ENCODE data around the gene MOCS3. TPM values are rescaled to one million over a fixed set of nuclear protein-coding genes. Genes with fewer than 3 reads are reported as not detected.

Gene MOCS3
- total RNA-seq, 1 experiment from 2014 or later, result 6.4 TPM

DNA sequence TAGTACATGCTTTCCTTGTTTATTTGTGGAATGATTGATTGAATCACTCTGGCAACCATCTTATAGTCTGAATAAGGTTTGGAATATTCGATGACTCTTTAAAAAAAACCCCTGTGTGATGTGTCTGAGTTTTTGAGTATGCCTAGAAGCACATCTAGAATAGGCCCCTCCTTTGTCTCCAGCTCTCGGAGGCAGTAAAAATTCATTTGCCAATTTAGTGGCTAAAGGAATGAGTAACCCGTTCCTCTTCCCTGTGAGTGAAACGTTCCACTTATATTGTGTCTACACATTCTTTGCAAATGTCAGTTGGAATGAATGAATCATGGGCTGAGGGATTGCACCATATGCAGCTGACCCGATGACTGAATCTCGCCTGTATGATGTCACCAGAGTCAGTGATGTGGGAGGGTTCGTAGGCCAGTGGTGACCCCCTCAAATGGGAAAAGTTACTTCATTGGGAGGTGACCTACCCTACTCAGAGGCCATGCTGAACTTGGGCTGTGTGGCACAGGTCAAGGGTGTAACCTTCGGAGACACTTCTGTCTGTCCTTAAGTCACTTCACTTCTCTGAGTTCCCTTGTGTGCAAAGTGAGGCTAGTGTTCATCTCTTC lies 21.6 kb downstream of the MOCS3 start (continued):
- TF ChIP-seq EZH2 (IDR thresholded peaks at IDR 0.05), result no peak

DNA sequence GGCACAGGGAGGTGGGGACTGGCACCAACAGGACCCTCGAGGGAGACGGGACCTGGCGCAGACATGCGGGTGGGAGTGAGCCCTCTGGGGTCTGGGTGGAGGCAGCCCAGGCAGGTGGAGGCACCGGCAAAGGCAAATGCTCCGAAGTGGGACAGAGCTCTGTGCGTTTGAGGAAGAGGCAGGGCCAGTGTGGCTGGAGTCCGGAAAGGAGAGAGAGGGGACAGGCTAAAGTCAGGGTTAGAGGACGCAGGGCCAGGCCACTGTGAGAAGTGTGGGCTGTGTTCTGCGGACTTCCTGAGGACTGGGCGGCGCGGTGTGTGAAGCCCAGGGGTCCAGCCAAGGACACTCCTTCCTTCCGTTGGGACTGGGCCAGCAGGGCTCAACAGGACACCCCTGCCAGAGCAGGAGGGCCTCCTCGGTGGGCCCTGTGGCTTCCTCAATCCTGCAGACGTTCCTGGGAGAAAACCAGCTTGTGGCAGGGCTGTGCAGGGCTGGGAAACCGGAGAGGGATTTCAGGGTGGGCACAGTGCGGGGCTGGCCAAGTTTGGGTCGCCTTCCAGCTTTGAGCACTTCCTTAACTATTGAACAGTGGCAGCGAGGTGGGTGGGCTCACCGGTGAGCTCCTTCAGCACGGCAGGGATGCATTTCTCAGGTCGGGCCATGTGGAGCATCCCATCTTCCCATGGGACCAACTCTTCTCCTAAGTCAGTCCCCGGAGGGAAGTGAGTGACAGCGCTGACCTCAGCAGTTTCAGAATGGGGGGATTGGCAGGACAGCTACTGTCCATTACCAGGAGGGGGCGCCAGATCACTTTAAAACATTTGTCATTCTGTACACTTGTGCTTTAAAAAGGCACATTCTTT lies 22.5 kb downstream of the MOCS3 start:
- ChIA-PET RAD21 (ENCODE audit: low non-redundant PET in 1 of 2, low total read pairs in 2 of 2, uncharacterized antibody in 2 of 2, unreplicated experiment in 2 of 2) (no interaction called here), CTCF (interaction anchor here (0.7 to 3.7 kb wide), 17 partner anchors 9 to 643 kb away, joined by 4 to 38 read pairs (median 5); partner anchors contain the start of genes ADNP, BCAS4, DPM1 and MOCS3), POLR2A (no interaction called here)
- Histone ChIP-seq H3K4me1 (ENCODE audit: control insufficient read depth in 1 of 2, insufficient read depth in 2 of 2, low read length in 2 of 2) (peaks cover 0 to 14% of the 10 kb centered on the region in 2 experiments; a peak in 2 of 4 replicates), H3K9me2 (ENCODE audit: insufficient read depth) (no peaks in the 10 kb centered on the region), H2AFZ (ENCODE audit: low read depth, low read length, poor library complexity, severe bottlenecking) (no peak overlapping the region), H3K36me3 (ENCODE audit: control insufficient read depth in 1 of 2, insufficient read depth in 2 of 2, low read length in 2 of 2) (no peaks in the 10 kb centered on the region), H3K27me3 (ENCODE audit: insufficient read depth, low read length) (no peaks in the 10 kb centered on the region), H3K79me2 (ENCODE audit: insufficient read depth, low read length) (no peaks in the 10 kb centered on the region), H4K20me1 (ENCODE audit: insufficient read depth) (no peaks in the 10 kb centered on the region), H3K9me3 (ENCODE audit: control insufficient read depth in 1 of 2, insufficient read depth in 1 of 2, low read depth in 1 of 2, low read length in 2 of 2) (no peaks in the 10 kb centered on the region), H3K27ac (ENCODE audit: low read depth, low read length) (no peak overlapping the region), H3K9ac (ENCODE audit: low read length) (no peak overlapping the region), H3K4me2 (ENCODE audit: low read length) (no peak overlapping the region), H3K4me3 (replicated peaks in 1 of 2; ENCODE audit: low read depth in 1 of 2, low read length in 2 of 2) (no peak overlapping the region)
- BruUV-seq (replicated peaks), result no TSS peak
- peak; percentile 41 for DNase-seq (ENCODE audit: low read depth, low spot score)
- intact Hi-C loops (cut with micrococcal nuclease), result loop anchor here (10.0 kb wide), 1 partner anchor 614 kb away; no protein-coding TSS in a partner anchor
- TF ChIP-seq RAD21 (IDR thresholded peaks at IDR 0.05; ENCODE audit: low read depth), result peak; percentile 75
- TF ChIP-seq, protein P1, sequence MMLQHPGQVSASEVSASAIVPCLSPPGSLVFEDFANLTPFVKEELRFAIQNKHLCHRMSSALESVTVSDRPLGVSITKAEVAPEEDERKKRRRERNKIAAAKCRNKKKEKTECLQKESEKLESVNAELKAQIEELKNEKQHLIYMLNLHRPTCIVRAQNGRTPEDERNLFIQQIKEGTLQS (IDR thresholded peaks at IDR 0.05), result no peak
- TF ChIP-seq, protein P2, sequence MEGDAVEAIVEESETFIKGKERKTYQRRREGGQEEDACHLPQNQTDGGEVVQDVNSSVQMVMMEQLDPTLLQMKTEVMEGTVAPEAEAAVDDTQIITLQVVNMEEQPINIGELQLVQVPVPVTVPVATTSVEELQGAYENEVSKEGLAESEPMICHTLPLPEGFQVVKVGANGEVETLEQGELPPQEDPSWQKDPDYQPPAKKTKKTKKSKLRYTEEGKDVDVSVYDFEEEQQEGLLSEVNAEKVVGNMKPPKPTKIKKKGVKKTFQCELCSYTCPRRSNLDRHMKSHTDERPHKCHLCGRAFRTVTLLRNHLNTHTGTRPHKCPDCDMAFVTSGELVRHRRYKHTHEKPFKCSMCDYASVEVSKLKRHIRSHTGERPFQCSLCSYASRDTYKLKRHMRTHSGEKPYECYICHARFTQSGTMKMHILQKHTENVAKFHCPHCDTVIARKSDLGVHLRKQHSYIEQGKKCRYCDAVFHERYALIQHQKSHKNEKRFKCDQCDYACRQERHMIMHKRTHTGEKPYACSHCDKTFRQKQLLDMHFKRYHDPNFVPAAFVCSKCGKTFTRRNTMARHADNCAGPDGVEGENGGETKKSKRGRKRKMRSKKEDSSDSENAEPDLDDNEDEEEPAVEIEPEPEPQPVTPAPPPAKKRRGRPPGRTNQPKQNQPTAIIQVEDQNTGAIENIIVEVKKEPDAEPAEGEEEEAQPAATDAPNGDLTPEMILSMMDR (IDR thresholded peaks at IDR 0.05 in 2 of 3, conservative IDR thresholded peaks at IDR 0.05 in 1 of 3; ENCODE audit: borderline replicate concordance in 1 of 3, insufficient read depth in 1 of 3, low read depth in 2 of 3, low read length in 2 of 3), result peak; percentile 48 to 96 (median 85); a peak in 5 of 6 replicates
- peak; percentile 76 for ATAC-seq
